AG04450 (cell line): Measurements from ENCODE around the gene SRSF8. TPM values are rescaled to one million over a fixed set of nuclear protein-coding genes. Genes with fewer than 3 reads are reported as not detected.

Experiments
- CTCF ChIA-PET: fragments of 300-600, 350-600 bp; formaldehyde crosslinking; extraction: SDS; loops from one replicate; lab custom pipeline; 2022; ENCODE audit warnings: antibody characterized with exemption, inconsistent platforms; lab: Charles Lee
- POLR2A ChIA-PET: fragments of 350-600 bp; formaldehyde crosslinking; extraction: SDS; loops from one replicate; lab custom pipeline; 2021; ENCODE audit warnings: antibody characterized with exemption, inconsistent platforms; lab: Yijun Ruan, JAX
- DNase-seq: peaks from one replicate; pipeline ENCODE4 v3.0.0-alpha.2; 2011; ENCODE audit warnings: low read depth, low spot score
- H3K27ac ChIP-seq: one replicate; pipeline ENCODE4 v1.5.1; 2012; ENCODE audit warnings: low read depth, low read length, control low read depth
- H3K27me3 ChIP-seq: one replicate; pipeline ENCODE4 v1.6.0; 2012; ENCODE audit warnings: low read length; ENCODE audit not compliant: control insufficient read depth, insufficient read depth
- H3K4me3 ChIP-seq: 2 replicates; pipeline ENCODE4 v1.5.1; 2011; ENCODE audit warnings: mild to moderate bottlenecking, low read depth, low read length, control low read depth
- H3K9me3 ChIP-seq: 2 replicates; pipeline ENCODE4 v1.5.1; 2012; ENCODE audit warnings: low read length; ENCODE audit not compliant: control insufficient read depth, insufficient read depth
- polyA plus RNA-seq: library from polyadenylated mRNA; depleted of rRNA; stranded (reverse); fragments of >200 nt; gene quantifications from 2 replicates; pipeline ENCODE4 v1.2.3, GENCODE V29; 2011
- TF ChIP-seq, protein P1 (sequence below): IDR thresholded peaks from 2 replicates; pipeline ENCODE4 v1.5.1; 2011; ENCODE audit warnings: low read depth, low read length, control low read depth, inconsistent platforms

SRSF8 gene
- polyA plus RNA-seq, 1 experiment = 28.4 TPM

DNA sequence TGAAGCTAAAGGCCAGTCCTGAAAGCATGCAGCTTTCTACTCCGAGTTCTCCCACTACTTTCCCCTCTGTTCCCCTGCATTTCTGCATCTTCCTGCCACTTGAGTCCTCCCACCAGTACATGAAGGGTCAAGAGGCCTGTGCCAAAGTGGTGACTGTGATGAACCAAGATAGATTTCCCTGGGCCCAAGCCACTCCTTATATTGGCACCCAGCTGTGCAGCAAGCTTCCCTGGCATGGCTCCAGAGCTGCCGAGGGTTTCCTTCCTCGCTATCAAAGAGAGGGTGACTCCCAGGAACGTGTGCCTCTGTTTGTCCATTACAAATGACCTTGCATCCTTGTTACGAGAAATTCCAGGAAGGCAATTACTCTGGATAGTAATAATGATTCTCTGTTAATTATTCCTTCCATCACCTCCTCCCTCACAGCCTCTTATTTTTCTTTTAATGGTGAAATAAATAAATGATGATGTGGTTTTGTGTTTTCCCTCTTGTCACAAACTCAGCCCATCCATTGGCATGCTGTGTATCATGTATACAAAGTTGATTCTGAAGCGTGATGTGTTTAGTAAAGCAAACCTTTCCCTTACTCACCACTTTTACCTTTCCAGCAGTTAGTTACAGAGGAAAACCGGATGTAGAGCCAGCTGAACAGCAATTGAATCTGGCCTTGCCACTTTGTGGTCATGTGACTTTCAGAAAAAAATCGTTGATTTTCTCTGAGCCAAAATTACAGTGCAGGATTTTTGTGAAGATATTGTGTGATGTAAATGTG, 8.3 kb downstream of the SRSF8 start:
- H3K4me3 ChIP-seq = no peak overlapping the region
- POLR2A ChIA-PET = interaction anchor here (1.1 kb wide), 1 partner anchor 15 kb away, joined by 4 read pairs; the partner anchor contains the start of gene ENDOD1
- DNase-seq = no peak
- H3K27me3 ChIP-seq = no peaks in the 10 kb centered on the region
- H3K9me3 ChIP-seq = no peaks in the 10 kb centered on the region
- TF ChIP-seq, protein P1, sequence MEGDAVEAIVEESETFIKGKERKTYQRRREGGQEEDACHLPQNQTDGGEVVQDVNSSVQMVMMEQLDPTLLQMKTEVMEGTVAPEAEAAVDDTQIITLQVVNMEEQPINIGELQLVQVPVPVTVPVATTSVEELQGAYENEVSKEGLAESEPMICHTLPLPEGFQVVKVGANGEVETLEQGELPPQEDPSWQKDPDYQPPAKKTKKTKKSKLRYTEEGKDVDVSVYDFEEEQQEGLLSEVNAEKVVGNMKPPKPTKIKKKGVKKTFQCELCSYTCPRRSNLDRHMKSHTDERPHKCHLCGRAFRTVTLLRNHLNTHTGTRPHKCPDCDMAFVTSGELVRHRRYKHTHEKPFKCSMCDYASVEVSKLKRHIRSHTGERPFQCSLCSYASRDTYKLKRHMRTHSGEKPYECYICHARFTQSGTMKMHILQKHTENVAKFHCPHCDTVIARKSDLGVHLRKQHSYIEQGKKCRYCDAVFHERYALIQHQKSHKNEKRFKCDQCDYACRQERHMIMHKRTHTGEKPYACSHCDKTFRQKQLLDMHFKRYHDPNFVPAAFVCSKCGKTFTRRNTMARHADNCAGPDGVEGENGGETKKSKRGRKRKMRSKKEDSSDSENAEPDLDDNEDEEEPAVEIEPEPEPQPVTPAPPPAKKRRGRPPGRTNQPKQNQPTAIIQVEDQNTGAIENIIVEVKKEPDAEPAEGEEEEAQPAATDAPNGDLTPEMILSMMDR = no peak
- no peak overlapping the region for H3K27ac ChIP-seq
- CTCF ChIA-PET = interaction anchor here (1.4 kb wide), 3 partner anchors 15 to 77 kb away, joined by 3 to 9 read pairs (median 3); partner anchors contain the start of gene ENDOD1

DNA sequence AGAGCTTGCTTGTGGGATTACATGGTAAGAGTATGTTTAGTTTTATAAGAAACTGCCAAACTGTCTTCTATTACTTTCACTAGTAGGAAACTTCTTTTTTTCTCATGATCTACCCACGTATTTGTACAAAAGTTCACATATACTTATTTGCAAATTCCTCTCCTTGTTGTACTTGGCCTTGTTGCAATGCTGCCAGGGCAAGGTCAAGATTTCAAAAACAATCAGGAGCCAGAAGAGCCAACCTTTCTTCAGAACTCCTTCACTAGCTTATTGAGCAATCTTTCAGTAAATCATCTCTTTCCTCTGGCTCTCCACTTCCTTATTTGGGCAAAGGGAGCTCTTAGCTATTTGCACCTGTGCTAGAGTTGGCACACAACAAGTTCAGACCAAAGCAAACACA, 9.7 kb downstream of the SRSF8 start:
- CTCF ChIA-PET = interaction anchor here (1.1 to 1.4 kb wide), 4 partner anchors 9 to 629 kb away, joined by 3 to 9 read pairs (median 4); partner anchors contain the start of gene ENDOD1
- H3K27ac ChIP-seq = no peak overlapping the region
- DNase-seq = no peak
- TF ChIP-seq, protein P1 = no peak
- no peak overlapping the region for H3K4me3 ChIP-seq
- no peaks in the 10 kb centered on the region for H3K9me3 ChIP-seq
- POLR2A ChIA-PET = interaction anchor here (0.7 to 1.1 kb wide), 3 partner anchors 9 to 72 kb away, joined by 3 to 6 read pairs (median 4); partner anchors contain the start of genes ENDOD1 and SRSF8
- H3K27me3 ChIP-seq = no peaks in the 10 kb centered on the region

DNA sequence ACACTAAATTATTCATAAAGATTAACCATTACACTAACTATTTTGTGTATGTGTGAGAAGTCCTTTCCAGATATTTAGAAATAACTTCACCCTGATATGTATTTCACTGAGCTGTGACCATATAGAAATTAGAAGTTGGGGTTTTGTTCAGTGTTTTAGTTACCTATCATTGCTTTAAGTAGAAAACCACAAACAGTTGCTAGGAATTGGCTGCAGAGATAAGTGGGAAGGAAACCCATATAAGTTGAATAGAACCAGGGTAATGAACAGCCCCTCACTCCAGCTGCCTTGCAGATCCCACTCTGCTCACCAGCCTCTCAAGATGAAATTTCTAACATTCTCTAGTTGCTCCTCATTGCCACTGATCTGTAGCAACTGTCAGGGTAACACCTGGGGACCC, 10.3 kb downstream of the SRSF8 start:
- POLR2A ChIA-PET = no interaction called here
- CTCF ChIA-PET = no interaction called here
- TF ChIP-seq, protein P1 = no peak
- Histone ChIP-seq H3K27ac (no peak overlapping the region), H3K4me3 (no peak overlapping the region), H3K27me3 (no peaks in the 10 kb centered on the region), H3K9me3 (no peaks in the 10 kb centered on the region)
- no peak for DNase-seq

DNA sequence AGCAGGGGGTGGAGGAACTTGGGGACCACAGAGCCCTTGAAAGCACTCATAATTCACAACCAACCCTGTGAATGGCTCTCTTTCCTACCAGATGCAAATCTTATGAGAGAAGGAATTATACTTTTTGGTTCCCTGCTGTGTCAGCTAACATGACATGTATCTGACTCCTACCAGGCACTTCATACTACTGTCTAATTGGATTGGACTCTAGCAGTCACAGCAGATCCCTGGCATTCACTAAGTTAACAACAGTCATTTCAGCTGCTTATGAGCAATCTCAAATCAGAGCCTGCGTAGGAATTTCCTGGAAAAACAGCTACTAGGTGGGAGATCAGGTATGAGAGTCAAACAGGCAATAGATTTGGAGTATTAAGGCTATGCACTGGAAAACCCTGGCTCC, 11.8 kb downstream of the SRSF8 start:
- TF ChIP-seq, protein P1 = no peak
- Histone ChIP-seq H3K4me3 (no peak overlapping the region), H3K27ac (no peak overlapping the region), H3K27me3 (no peaks in the 10 kb centered on the region), H3K9me3 (no peaks in the 10 kb centered on the region)
- CTCF ChIA-PET = interaction anchor here (1.2 kb wide), 1 partner anchor 9 kb away, joined by 7 read pairs; no protein-coding TSS in a partner anchor
- no peak for DNase-seq
- POLR2A ChIA-PET = no interaction called here

DNA sequence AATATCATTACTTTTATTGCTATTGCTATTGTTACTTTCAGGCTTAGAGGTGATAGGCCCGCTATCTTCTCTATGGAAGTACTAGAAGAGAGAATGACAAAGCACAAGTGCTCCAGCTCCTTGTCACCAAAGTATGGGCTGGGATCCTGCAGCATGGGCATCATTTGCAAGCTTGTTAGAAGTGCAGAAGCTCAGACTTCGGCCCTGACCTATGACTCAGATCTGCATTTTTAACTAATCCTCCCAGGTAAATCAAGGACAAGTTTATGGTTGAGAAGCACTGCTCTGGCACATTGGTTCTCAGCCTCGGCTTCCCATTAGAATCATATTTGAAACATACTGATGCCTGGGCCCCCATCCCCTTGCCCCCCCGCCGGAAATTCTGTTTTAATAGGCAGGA, 14.3 kb downstream of the SRSF8 start:
- TF ChIP-seq, protein P1 = no peak
- H3K27me3 ChIP-seq = no peaks in the 10 kb centered on the region
- no peak overlapping the region for H3K27ac ChIP-seq
- no peak for DNase-seq
- no peaks in the 10 kb centered on the region for H3K9me3 ChIP-seq
- CTCF ChIA-PET = interaction anchor here (1.0 to 2.5 kb wide), 4 partner anchors 10 to 14 kb away, joined by 3 to 7 read pairs (median 4); partner anchors contain the start of gene SRSF8
- POLR2A ChIA-PET = interaction anchor here (0.7 kb wide), 1 partner anchor 8 kb away, joined by 4 read pairs; no protein-coding TSS in a partner anchor
- H3K4me3 ChIP-seq = no peak overlapping the region
